Stromal cell of bone marrow (primary cell): ENCODE measurements around the gene MAU2.
"Not testable (repeated sequence)": the region's sequence is repeated elsewhere in the genome, so short reads cannot be mapped to it uniquely, and the experiment has no call there.

Experiments
- DNase-seq: peaks from one replicate; pipeline ENCODE4 v3.0.0-alpha.2; 2012; ENCODE audit warnings: low read depth

MAU2 gene

DNA sequence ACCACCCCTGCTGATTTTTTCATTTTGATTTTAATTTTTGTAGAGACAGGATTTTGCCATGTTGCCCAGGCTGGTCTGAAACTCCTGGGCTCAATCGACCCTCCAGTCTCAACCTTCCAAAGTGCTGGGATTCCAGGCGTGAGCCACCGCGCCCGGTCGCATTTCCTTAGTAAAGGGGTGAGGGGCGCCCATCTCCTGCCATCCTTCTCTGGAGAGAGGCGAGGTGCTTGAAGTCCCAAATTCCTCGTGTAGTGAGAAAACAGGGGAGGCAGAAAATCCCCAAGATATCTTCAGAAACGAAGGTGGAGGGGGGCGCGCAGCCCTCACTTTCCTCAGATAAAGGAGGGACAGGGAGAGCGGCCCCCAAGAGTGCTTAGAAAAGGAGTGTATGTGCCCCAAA lies 63.9 kb downstream of the MAU2 start:
- no peak for DNase-seq

DNA sequence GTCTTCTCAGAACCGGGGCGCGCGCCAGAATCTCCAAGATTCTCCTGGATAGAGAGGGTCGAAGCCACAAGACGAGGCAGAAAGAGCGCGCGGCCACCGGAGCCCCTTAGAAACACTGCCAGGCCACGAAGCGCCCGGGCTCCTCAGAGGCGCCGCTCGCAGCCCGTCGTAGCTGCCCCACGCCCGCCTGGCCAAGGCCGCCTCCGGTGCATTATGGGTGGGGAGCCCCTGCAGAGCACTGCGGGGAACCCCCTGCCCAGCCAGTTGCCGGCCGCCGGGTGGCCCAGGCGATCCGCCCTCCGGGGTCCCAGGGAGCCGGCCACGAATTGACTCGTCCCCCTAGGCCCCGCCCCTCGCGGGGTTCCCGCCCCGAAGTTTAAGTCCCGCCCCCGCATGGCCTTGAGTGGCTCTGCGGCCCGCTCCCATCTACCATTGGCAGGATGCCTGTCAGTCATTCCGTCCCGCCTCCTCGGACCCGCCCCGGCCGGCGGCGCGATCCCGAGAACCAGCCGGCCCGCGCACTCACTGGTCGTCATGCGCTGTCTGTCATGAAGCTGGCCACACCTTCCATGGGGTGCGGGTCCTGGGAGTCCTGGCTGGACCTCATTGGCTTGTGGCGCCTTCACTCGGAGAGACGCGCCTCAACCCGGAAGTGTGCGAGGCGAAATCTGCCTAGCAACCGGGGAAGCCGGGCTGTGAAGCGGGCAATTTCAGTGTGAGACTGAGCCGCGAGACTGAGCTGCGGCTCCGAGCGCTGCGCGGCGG lies 64.7 kb downstream of the MAU2 start:
- DNase-seq, result peak; percentile 99

DNA sequence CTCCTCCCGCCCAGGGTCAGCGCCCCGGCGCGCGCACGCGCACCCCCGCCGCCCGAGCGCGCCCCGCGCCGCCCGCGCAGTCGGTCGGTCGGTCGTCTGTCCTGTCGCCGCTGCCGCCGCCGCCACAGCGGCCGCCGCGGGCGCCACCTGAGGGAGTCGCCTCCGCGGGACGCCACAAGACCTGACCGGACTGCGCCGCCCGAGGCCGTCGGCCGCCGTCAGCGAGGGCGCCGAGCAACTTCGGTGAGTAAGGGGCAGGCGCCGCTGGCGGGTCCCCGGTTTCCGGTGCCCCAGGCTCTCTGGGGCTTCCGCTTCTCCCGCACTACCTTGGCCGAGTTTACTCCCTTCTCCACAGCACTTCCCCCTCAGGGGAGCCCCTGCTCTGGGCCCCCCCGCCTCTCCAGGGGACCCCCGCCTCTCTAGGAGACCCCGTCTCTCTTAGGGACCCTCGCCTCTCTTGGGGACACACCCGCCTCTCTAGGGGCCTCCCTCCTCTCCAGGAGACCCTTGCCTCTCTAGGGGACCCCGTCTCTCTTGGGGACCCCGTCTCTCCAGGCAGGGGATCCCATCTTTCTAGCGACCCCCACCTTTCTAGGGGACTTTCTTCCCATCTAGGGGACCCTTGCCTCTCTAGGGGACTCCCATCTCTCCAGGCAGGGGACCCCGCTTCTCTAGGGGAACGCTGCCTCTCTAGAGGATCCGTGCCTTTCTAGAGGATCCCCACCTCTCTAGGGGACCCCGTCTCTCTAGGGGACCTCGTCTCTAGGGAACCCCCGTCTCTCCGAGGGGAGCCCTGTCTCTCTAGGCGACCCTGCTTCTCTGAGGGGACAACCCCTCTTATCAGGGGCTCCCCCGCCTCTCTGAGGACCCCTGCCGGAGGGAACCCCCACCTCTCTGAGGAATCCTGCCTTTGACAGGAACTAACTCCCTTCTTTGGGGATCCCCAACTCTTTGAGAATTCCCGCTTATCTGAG lies 65.6 kb downstream of the MAU2 start:
- DNase-seq, result no peak

DNA sequence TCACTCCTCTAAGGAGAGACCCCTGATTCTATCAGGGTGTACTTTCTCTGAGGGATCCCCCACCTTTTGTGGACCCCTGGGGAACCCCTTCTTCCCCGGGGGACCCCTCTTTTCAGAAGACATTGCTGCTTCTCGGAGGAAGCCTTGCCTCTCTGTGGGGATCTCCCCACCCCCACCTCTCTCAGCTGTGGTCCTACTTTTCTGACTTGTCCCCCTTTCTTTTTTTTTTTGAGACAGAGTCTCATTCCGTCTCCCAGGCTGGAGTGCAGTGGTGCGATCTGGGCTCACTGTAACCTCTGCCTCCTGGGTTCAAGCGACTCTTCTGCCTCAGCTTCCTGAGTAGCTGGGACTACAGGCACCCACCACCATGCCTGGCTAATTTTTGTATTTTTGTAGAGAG lies 66.5 kb downstream of the MAU2 start:
- no peak for DNase-seq

DNA sequence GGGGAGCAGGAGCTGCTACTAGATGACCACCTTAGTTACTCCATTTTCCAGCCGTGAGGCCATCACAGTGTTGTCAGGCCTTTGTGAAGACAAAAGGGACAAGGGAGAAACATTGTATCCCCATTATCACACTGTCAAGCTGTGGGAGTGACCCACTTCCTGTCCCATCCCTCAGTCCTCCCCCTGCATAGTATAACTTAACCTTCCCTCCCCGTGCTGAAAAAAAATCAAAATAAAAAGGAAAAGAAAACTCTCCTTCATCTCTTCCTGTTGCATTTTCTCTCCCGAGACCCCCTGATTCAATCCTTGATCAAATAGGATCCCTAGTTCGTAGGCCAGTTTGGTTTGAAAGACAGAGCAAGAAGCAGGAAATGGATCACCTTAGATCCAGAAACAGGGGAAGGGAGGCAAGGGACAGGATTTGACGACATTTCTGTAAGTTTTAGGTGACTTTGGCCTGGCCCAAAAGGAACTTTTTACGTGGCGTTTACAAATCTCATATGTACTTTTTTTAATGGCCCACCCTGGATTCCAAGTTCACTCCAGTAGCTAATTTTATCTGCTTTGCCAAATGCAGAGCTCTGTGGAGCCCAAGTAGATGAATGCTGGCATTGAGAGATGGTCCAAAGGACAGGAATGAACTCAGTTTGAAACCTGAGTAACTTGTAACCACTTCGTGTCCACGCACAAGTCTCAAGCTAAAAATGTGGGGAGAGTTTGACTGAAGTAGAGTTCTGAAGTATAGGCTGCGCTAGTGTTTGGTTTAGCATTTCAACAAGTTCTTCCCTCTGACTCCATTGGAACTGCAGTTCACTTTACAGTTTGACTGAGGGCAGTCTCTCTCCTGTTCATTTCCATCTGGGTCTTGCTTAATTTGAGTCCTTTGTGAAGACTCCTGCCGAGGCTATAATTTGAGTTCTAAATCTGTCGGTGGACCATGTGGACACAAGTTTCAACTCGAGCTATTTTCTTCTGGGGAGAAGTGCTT lies 68.2 kb downstream of the MAU2 start:
- no peak for DNase-seq

DNA sequence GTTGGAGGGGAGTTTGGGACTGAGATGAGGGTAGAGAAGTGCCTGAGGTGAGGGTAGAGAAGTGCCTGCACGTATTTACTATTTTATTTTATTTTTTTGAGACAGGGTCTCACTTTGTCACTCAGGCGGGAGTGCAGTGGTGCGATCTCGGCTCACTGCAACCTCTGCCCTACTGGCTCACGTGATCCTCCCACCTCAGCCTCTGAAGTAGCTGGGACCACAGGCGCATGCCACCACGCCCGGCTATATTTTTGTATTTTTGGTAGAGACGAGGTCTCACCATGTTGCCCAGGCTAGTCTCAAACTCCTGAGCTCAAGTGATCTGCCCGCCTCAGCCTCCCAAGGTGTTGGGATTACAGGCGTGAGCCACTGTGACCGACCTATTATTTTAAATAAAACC lies 69.1 kb downstream of the MAU2 start:
- DNase-seq, result not testable (repeated sequence)

DNA sequence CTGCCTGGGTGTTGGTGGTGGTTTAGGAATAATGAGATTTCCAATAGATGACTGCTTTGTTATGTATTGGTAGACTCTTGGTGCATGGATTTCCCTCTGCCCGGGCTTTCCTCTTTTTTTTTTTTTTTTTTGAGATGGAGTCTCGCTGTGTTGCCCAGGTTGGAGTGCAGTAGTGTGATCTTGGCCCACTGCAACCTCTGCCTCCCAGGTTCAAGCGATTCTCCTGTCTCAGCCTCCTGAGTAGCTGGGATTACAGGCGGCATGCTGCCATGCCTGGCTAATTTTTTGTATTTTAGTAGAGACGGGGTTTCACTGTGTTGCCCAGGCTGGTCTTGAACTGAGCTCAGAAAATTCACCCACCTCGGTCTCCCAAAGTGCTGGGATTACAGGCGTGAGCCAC lies 73.7 kb downstream of the MAU2 start:
- not testable (repeated sequence) for DNase-seq

DNA sequence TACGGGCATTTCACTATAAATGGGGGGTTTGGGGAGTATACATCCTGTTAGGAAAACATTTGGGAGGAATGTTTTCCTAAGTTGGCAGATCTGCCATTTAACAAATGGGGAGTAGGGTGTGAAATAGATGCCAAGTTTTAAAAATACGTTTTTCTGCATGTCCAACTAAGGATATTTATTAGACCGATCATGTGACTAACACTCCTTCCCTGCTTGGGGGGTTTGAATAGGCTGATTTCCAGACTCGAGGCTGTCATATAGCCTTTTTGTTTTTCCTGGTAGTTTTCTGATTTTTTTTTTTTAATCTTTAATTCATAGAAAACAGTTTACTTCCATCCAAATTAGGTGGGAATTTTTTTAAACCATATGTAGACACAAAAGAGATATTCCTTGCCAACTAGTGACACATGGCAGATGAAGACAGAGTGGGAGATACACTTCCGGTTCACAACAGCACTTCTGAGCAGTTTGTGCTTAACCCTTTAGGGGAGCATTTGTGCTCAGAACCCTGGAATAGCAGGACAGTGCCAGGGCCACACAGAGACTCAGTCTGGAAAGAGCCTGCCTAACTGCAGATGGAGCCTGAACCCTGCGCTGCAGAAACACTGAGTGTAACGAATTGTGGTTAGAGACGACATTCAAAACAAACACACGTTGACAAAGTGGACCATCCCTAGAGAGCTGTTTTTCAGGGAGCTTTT lies 79.3 kb downstream of the MAU2 start:
- DNase-seq, result no peak

DNA sequence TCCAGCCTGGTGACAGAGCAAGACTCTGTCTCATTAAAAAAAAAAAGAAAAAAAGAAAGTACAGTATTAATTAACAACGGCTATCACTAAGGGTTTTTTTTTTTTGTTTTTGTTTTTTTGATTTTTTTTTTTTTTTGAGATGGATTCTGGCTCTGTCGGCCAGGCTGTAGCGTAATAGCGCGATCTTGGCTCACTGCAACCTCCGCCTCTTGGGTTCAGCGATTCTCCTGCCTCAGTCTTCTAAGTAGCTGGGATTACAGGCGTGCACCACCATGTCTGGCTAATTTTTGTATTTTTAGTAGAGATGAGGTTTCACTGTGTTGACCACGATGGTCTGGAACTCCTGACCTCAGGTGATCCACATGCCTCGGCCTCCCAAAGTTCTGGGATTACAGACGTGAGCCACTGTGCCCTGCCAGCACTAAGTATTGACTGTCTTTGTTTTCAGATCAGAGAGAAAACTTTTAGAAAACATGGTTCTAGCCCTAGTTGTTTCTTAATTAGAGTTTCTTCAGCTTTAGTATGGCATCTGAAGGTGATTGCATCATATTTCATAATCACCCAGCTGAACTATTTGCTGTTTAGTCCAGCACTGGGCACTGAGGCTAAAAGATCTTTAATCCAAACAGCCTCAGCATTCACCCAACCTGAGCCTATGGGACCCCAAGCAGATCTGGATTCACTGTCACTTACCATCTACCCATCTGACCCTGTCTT lies 82.2 kb downstream of the MAU2 start:
- DNase-seq, result no peak

DNA sequence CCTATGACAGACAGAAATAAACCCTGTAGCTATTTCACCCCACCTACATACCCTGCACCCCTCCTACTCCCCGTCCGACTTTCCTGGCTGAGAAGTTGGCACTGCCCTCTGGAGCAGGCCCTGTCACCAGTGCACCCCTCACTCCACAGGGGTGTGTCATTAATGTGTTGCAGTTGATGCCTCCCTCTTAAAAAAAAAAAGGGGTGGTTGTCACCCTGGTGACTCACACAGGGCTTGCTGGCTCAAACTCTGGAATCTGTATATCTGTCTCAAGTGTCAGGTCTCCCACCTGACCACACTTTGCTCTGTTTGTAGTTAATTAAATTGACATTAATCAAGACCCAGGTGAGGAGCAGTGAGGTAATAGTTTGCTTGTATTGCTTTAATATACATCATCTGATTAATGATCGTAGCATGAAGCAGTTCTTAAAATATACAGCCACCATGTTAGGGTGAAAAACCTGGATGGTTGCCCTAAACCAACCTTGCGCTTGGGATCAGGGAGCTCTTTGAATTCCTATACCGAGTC lies 82.8 kb downstream of the MAU2 start:
- no peak for DNase-seq

DNA sequence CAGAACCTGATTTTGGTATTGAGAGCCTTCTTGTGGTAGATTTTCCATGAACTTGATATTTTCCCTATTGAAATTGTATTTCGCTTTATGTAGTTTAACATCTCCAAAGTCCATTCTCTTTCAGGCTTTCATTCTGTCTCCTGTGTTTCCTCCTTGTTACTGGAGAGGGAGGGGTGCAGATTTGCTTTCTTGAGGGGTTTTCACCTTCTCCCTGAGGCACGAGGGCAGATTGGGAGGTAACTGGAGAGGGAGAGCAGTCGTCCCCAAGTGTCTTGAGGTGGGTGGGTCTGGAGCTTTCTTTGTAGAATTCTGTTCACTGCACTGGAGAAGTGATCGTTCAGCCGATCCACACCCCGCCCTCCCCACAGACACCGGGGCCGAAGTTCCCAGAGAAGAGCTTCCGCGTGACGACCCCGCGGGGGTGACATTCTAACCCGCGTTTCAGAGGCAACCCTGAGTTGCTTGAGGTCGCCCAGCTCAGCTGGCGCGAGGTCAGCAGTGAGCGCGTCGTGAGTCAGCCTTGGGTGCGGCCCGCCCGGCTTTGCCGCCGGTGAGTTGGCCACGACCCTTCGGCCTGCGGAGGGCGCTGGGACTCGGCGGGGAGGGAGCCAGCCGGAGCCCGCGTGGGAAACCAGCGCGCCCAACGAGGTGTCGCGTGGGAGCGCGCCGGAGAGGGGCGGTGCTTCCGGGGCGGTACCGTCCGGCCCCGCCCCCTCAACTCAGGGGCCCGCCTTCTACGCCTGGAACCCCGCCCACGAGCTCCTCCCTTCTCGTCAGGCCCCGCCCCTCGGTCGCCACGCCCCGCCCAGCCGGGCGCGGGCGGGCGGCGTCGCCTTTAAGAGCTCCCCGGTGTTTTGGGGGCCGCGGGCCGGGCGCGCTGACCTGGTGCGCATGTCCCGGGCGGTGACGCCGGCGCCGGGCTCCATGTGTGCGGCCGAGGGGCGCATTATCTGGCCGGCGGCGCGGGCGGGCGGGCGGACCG lies 84.5 kb downstream of the MAU2 start, which contains the start of gene GATAD2A:
Gene GATAD2A (plus strand): TSS at position 797 of the 982 bp plus-strand sequence. CDS start 59,671 bp downstream, outside the sequence.
- peak; percentile 93 for DNase-seq

DNA sequence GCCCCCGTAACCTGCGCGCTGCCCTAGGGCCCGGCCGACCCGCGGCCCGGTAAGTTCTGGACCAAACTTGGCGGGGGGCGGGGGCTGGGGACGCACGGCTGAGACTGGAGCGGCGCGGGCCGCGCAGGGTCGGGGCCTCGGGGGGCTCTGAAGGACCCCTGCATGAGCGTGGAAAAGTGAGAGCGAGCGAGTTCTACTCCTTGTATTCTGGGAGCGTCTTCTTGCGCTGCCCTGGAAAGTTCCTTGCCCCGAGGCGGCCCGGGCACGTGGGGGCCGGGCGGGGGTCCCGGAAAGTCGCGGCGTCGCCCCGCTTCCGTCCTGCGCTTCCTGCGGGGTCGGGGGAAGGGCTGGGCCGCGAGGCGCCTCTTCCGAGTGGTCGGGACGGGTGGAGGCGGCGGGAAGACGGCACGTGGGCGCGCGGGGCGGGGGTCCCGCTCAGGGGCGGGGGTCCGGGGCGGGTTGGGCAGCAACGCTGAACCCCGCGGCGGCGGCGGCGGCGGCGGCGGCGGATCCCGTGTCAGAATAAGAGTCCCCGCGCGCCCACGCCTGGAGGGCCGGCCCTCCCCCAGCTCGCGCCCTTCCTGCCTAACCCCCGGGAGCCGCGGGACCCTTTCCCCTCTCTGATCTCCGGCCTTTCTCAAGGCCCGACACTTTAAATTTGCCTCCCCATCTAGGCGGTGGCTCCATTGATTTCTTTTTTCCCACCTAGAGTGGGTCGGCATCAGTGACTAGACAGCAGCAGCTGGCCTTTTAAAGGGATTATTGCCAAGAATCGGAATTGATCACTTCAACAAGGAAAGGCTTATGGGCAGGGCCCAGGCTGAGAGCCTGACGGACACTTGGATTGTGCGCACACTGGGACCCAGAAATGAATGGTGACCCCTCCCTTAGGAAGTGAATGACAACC lies 85.6 kb downstream of the MAU2 start:
- DNase-seq, result no peak

DNA sequence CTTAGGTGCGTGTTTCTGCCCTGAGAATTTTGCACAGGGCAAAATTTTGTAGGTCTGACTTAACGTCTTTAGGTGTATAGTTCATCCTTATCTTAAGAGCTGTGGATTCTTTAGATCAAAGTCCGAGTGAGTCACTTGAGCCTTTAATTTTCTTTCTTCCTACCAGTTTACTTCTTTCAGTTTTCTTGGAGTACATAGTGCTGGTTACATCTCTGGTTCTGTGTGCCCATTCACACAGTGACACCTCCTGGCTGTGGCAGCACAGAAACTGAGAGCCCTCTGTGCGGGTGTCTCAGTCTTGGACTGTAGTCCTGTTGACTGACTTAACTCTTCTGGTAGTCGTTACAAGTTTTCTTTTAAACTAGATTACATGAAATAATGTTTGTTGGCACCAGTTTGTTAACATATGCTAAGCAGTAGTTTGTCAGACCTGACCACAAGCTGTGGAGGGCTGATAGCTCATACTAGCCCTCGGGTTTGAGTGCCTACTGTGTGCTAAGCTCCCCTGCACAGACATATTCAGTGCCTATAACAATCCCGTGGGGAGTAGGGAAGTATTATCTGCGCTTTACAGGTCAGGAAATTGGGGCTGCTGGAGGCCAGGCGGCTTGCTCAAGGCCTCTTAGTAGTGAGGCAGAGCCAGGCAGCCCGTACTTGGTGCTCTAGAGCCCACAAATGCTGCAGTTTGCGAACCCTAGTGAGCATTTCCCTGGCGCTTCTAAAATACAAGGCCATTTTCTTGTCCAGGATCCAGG lies 86.4 kb downstream of the MAU2 start:
- no peak for DNase-seq

DNA sequence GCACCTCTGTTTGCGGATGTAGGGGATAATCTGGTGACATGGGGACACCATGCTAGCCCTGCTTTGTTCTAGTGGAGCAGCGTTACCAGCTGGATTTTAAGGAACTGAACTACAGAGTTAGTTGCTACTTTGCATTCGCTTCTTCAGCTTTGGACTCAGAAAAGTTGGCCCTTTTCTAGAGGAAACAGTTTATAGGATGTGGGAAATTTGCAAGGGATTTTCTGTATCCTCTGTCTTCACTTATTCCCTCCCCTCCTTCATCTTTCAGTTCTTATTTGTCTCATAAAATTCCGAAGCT lies 87.0 kb downstream of the MAU2 start:
- DNase-seq, result no peak
